OCI-LY7 (cell line): ENCODE data around the gene HUNK.

Experiments used
- EZH2phosphoT487 ChIP-seq: fragments of 200-600 bp; sonication (generic); IDR thresholded peaks from 2 replicates; pipeline ENCODE4 v1.6.1; 2018; ENCODE audit warnings: low read depth, borderline replicate concordance, mild to moderate bottlenecking, mixed run types, antibody characterized with exemption, low read length, moderate library complexity, mixed read lengths
- TF ChIP-seq, protein P1 (sequence below): fragments of 200-600 bp; sonication (generic); conservative IDR thresholded peaks from 2 replicates; pipeline ENCODE4 v1.5.1; 2014; ENCODE audit warnings: mild to moderate bottlenecking, antibody characterized with exemption, low read length, moderate library complexity, mixed read lengths

DNA sequence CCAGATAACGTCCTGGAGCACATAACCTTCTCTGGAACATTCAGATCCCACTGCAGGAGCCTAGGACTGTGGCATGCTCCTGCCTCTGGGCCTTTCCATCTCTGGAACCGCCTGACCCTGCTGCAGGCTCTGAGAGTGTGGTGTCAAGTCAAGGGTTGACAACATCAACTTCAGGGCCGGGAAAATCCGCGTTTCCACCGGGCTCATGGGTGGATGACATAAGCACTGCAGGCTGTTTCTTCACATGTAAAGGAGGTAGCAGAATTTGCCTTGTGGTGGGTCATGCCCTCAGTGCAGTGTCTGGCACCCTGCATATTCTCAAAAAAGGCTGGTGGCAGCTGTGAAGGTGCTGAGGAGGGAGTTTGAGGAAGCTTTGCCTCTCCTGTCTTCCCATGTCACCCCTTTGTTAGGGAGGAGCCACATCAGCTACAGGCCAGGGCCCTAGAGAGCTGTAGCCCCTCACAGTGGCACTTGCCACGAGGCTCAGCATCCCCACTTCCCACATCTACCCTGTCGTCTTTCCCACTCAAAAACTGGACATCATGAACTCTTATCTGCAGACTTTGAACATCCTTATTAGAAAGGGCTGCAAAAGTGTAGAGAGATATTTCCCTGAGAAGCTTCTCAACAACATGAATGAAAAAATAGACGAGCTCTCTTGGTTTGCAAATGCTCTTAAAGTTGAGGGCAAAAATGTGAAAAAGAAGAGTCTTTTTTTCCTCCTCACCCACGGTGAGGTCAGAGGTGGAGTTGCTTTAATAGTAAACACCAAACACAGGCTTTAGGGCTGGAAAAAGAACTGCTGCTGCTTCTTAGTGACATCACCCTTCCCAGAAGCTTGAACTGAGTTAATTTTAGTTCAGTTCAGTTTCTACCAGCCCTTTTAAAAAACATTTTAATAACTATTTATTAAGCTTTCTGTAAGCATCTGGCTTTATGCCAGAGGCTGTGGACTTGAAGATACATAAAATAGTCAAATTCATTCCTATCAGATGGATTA is 121.3 kb downstream of the HUNK start:
- TF ChIP-seq, protein P1, sequence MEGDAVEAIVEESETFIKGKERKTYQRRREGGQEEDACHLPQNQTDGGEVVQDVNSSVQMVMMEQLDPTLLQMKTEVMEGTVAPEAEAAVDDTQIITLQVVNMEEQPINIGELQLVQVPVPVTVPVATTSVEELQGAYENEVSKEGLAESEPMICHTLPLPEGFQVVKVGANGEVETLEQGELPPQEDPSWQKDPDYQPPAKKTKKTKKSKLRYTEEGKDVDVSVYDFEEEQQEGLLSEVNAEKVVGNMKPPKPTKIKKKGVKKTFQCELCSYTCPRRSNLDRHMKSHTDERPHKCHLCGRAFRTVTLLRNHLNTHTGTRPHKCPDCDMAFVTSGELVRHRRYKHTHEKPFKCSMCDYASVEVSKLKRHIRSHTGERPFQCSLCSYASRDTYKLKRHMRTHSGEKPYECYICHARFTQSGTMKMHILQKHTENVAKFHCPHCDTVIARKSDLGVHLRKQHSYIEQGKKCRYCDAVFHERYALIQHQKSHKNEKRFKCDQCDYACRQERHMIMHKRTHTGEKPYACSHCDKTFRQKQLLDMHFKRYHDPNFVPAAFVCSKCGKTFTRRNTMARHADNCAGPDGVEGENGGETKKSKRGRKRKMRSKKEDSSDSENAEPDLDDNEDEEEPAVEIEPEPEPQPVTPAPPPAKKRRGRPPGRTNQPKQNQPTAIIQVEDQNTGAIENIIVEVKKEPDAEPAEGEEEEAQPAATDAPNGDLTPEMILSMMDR = no peak
- TF ChIP-seq EZH2phosphoT487 = no peak
